SJSA1 (cell line): ENCODE data around the gene EPHB1. TPM values are rescaled to one million over a fixed set of nuclear protein-coding genes. Genes with fewer than 3 reads are reported as not detected.
"Not testable (repeated sequence)": the region's sequence is repeated elsewhere in the genome, so short reads cannot be mapped to it uniquely, and the experiment has no call there.

ENCODE experiments used
- DNase-seq, 2 experiments: peaks; one replicate each; pipeline ENCODE4 v3.0.0-alpha.2; 2015 to 2020; ENCODE audit warnings: low spot score in 2 of 2, low read depth in 1 of 2
- H3K27ac ChIP-seq: fragments of 250-450 bp; sonication (Bioruptor Pico); 2 replicates; pipeline ENCODE4 v1.5.1; 2020; ENCODE audit warnings: mild to moderate bottlenecking, moderate library complexity
- H3K27me3 ChIP-seq: fragments of 250-450 bp; sonication (Bioruptor Pico); replicated peaks from 2 replicates; pipeline ENCODE4 v1.5.1; 2020; ENCODE audit warnings: mild to moderate bottlenecking, moderate library complexity
- H3K36me3 ChIP-seq: fragments of 250-450 bp; sonication (Bioruptor Pico); 2 replicates; pipeline ENCODE4 v1.5.1; 2020; ENCODE audit warnings: mild to moderate bottlenecking
- H3K4me1 ChIP-seq: fragments of 250-450 bp; sonication (Bioruptor Pico); replicated peaks from 2 replicates; pipeline ENCODE4 v1.6.1; 2021; ENCODE audit warnings: mild to moderate bottlenecking
- H3K4me3 ChIP-seq: fragments of 250-450 bp; sonication (Bioruptor Pico); 2 replicates; pipeline ENCODE4 v1.5.1; 2020; ENCODE audit warnings: mild to moderate bottlenecking
- H3K9me3 ChIP-seq: fragments of 250-450 bp; sonication (Bioruptor Pico); replicated peaks from 2 replicates; pipeline ENCODE4 v1.5.1; 2020; ENCODE audit warnings: mild to moderate bottlenecking
- total RNA-seq: library from RNA; depleted of rRNA; stranded (reverse); fragments of >200 nt; shearing (Covaris generic); gene quantifications from 2 replicates; pipeline ENCODE4 v1.2.3, GENCODE V29; 2014

Gene EPHB1
- total RNA-seq, 1 experiment from 2014 or later: not detected

DNA sequence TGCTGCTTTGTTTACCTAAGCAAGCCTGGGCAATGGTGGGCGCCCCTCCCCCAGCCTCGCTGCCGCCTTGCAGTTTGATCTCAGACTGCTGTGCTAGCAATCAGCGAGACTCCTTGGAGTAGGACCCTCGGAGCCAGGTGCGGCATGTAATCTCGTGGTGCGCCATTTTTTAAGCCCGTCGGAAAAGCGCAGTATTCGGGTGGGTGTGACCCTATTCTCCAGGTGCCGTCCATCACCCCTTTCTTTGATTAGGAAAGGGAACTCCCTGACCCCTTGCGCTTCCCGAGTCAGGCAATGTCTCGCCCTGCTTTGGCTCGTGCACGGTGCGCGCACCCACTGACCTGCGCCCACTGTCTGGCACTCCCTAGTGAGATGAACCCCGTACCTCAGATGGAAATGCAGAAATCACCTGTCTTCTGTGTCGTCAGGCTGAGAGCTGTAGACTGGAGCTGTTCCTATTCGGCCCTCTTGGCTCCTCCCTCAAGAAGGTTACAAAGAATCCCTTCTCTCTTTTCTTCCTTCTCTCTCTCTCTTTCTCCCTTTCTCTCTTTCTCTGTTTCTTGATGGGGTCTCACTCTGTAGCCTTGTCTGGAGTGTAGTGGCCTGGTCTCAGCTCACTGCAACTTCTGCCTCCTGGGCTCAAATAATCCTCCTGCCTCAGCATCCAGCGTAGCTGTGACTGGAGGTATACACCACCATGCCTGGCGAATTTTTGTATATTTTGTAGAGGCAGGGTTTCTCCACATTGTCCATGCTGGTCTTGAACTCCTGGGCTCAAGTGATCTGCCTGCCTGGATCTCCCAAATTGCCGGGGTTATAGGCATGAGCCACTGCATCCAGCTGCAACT lies 235.9 kb downstream of the EPHB1 start:
- not testable (repeated sequence) for H3K36me3 ChIP-seq, H3K27me3 ChIP-seq, H3K4me3 ChIP-seq, H3K4me1 ChIP-seq, H3K27ac ChIP-seq, DNase-seq, H3K9me3 ChIP-seq

DNA sequence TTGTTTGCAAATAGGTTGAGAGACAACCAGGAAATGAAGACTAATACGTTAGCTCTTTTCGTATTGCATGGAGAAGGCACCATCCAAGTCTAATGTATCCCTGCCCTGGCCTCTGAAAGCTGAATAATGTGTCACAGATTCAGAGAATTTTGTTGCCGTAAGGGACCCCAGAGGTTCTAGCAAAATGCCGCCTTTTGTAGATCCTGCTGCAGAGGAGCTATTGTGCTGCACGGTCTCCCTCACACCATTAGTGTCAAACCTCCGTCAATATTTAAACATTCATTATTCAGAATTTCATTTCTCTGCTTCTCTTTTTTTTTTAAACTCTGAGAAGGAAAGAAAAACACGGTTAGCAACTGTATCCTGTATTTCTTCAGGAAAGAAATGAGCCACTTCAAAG lies 238.7 kb downstream of the EPHB1 start:
- Histone ChIP-seq H3K27ac (no peak overlapping the region), H3K4me3 (no peak overlapping the region), H3K4me1 (no peaks in the 10 kb centered on the region), H3K27me3 (peaks cover 4% of the 10 kb centered on the region; the same call in 1 of the 2 replicates), H3K9me3 (no peaks in the 10 kb centered on the region), H3K36me3 (no peaks in the 10 kb centered on the region)
- no peak for DNase-seq

DNA sequence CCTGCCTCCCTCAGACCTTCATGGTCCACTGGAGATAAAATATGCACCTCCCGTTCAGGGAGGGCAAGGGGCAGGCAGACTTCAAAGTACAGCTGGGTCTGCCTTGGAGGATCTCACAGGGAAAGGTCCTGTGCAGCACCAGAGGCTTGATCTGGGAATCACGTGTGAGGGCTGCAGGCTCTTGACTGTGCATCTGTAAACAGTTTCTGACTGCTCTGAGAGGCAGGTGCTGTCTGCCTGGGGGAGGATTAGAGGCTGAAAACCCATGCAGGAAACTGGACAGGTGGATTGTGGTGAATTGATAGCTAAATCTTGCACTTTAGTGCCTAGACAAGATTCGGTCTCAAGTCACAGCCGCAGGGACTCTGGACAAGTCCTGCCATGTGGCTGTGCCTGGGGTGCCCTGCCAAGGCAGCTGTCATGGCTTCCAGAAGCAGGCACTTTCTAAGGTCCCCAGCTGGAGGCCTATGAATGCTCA lies 239.3 kb downstream of the EPHB1 start:
- Histone ChIP-seq H3K4me1 (no peaks in the 10 kb centered on the region), H3K4me3 (no peak overlapping the region), H3K9me3 (no peaks in the 10 kb centered on the region), H3K36me3 (no peaks in the 10 kb centered on the region), H3K27ac (no peak overlapping the region), H3K27me3 (peaks cover 4% of the 10 kb centered on the region; the same call in 1 of the 2 replicates)
- DNase-seq: no peak

DNA sequence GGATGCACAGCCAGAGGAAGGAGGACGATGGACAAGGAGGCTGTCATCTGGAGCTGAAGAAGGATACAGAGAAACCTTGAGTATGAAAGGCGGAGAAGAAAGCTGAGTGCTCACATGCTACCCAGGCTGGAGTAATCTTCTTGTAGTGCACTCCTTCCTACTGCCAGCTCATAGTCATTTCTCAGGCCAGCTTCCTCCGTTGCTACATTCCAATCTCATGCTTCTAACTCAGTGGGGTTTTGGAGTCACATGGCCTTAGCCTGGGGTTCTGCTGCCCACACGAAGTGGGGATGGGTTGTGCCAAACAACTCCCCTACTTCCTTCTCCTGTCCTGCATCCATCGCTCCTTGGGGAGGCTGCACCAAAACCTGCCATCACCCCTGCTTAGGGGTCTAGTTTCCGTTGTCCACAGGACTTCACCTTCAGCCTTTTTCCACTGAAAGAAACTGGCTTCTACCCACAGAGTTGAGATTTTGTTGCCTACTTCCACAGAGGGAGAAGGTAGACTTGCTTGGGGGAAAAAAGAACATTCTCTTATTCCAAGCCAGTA lies 239.9 kb downstream of the EPHB1 start:
- no peaks in the 10 kb centered on the region for H3K36me3 ChIP-seq
- peaks cover 4% of the 10 kb centered on the region; the same call in 1 of the 2 replicates for H3K27me3 ChIP-seq
- H3K9me3 ChIP-seq: no peaks in the 10 kb centered on the region
- DNase-seq: no peak
- H3K4me3 ChIP-seq: no peak overlapping the region
- H3K27ac ChIP-seq: no peak overlapping the region
- no peaks in the 10 kb centered on the region for H3K4me1 ChIP-seq

DNA sequence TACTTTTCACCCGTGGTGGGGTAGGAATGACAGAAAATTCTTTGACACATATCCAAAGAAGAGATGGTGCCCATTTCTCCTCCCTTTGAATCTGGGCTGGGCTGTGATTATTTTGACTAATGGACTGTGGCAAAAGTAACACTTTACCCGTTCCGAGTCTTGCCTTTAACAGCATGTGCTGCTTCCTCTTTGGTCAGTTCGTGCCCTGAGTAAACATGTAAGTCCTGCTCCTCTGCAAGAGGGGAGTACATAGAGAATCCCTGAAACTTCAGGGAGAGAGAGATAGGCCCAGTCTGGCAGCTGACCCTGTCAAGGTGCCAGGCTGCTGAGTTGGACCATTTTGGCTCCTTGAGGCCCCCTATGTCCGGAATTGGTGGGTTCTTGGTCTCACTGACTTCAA lies 243.1 kb downstream of the EPHB1 start:
- Histone ChIP-seq H3K27me3 (peaks cover 3% of the 10 kb centered on the region; the same call in 1 of the 2 replicates), H3K9me3 (no peaks in the 10 kb centered on the region), H3K4me1 (no peaks in the 10 kb centered on the region), H3K4me3 (no peak overlapping the region), H3K36me3 (no peaks in the 10 kb centered on the region), H3K27ac (no peak overlapping the region)
- no peak for DNase-seq

DNA sequence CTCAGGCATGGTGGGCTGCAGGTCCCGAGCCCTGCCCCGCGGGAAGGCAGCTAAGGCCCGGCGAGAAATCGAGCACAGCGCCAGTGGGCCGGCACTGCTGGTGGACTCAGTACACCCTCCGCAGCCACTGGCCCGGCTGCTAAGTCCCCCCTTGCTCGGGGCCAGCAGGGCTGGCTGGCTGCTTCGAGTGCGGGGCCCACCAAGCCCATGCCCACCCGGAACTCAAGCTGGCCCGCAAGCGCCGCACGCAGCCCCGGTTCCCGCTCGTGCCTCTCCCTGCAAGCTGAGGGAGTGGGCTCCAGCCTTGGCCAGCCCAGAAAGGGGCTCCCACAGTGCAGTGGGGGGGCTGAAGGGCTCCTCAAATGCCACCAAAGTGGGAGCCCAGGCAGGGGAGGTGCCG lies 244.5 kb downstream of the EPHB1 start:
- H3K4me3 ChIP-seq, DNase-seq, H3K4me1 ChIP-seq, H3K27ac ChIP-seq, H3K36me3 ChIP-seq, H3K27me3 ChIP-seq, H3K9me3 ChIP-seq: not testable (repeated sequence)

DNA sequence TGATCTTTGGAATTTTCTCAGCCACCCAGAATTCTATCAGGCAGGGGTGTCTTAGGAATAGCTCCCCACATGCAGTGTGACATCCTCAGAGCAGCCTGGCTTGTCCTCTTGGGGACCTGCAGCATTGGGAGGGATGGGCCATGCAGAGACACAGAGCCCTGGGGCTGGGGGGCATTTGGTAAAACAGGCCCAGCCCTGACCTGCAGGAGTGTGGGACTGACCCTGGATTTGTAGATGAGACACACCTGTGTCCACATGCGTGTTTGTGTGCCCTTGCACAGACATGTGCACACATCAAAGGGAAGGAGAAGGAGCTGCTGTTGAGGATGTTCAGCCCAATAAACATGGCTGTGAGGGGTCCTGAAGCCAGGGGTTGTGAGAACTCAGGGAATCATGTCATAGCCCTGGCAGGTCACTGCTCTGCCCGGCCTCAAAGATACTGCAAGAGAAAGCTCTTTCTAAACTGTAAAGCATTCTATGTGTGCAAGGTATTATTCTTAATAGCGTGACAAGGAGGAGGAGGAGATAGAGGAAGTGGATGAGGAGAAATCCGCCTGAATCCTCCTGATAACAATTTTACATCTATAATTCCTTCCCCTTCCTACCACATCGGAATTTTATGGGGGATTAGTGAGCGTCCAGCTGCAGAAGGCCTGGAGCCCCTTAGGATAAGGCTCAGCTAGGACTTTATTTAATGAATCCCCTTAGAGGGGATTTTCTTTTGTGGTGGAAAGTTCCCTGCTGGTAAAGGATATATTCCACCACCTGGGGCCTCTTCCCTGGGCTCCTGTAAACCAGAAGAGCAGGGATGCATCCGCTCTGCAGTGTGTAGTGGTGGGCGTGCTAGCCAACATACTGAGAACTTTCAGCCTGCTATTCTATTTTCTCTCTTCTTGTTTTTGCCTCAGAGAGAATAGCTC lies 245.5 kb downstream of the EPHB1 start:
- Histone ChIP-seq H3K27me3 (peaks cover 3% of the 10 kb centered on the region), H3K9me3 (no peaks in the 10 kb centered on the region), H3K27ac (no peak overlapping the region), H3K36me3 (no peaks in the 10 kb centered on the region), H3K4me1 (no peaks in the 10 kb centered on the region), H3K4me3 (no peak overlapping the region)
- DNase-seq: no peak

DNA sequence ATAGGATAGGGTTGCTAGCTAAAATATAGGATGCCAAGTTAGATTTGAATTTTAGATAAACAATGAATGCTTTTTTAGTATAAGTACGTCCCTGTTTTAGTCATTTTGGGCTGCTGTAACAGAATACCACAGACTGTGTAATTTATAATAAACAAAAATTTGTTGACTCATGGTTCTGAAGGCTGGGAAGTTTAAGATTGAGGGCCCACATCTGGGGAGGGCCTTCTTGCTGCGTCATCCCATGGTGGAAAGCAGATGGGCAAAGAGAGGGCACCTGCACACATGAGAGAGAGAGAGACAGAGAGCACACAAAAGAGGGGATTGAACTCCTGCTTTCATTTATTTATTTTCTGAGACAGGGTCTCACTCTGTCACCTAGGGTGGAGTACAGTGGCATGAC lies 246.5 kb downstream of the EPHB1 start:
- Histone ChIP-seq H3K9me3 (no peaks in the 10 kb centered on the region), H3K4me1 (no peaks in the 10 kb centered on the region), H3K4me3 (no peak overlapping the region), H3K27ac (no peak overlapping the region), H3K27me3 (peaks cover 3% of the 10 kb centered on the region), H3K36me3 (no peaks in the 10 kb centered on the region)
- DNase-seq: no peak

DNA sequence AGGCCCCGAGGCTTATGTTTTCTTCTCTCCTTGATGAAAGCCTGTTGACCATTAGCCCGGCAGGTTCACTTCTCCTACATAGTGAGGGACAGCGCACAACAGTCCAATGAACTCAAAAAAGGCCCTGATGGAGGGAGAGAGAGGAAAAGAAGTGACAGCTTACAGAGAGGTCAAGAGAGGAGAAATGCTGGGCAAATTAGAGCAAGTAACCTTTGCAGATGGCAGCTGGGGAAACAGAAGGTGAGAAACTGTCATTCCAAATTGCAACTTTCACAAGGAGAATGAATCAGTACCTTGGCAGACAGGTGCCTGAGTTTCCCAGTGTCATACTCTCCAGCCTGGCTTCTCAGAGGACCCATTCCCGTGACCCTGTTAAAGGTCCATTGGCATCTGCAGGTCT lies 252.0 kb downstream of the EPHB1 start:
- Histone ChIP-seq H3K36me3 (no peaks in the 10 kb centered on the region), H3K4me3 (no peak overlapping the region), H3K9me3 (no peaks in the 10 kb centered on the region), H3K4me1 (no peaks in the 10 kb centered on the region), H3K27me3 (peaks cover 3% of the 10 kb centered on the region), H3K27ac (no peak overlapping the region)
- DNase-seq: no peak

DNA sequence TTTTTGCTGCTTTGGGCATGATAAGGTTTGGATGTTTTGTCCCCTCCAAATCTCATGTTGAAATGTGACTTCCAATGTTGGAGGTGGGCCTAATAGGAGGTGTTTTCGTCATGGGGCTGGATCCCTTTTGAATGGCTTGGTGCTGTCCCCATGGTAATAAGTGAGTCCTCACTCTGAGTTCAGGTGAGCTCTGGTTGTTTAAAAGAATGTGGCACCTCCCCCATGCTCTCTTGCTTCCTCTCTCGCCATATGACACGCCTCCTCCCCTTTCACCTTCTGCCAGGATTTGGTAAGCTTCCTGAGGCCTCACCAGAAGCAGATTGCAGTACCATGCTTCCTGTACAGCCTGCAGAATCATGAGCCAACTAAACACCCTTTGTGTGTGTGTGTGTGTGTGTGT lies 255.5 kb downstream of the EPHB1 start:
- Histone ChIP-seq H3K27me3 (0 out of 2 replicates have a peak, but pooled peaks cover under 1% of the 10 kb centered on the region), H3K4me1 (no peaks in the 10 kb centered on the region), H3K36me3 (no peaks in the 10 kb centered on the region), H3K4me3 (no peak overlapping the region), H3K9me3 (no peaks in the 10 kb centered on the region), H3K27ac (no peak overlapping the region)
- DNase-seq: no peak

DNA sequence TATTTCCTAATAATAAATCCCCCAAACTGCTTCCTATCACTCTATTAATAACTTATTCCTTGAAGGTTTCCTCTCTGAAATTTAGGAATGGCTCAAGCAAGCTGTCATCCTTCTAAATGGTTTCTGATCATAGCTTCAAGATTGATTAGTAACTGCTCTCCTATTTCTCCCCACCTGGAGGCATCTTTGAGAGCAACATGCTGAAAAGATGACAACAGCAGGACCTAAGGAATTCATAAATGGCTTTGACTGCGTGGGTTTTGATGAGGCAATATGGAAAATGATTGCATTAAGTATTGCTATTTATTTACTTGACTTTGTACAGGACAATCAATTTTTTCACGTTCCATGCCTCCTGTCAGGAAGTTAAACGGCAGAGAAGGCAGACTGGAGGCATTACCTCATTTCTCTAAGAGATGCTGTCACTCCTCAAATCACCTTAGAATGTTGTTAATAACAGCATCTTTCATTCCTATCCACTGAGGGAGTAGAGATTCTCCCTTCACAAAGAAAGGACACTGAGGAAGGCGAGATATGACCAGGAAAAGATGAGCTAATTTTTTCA lies 256.4 kb downstream of the EPHB1 start:
- H3K27me3 ChIP-seq: no peaks in the 10 kb centered on the region
- no peaks in the 10 kb centered on the region for H3K4me1 ChIP-seq
- H3K4me3 ChIP-seq: no peak overlapping the region
- H3K36me3 ChIP-seq: no peaks in the 10 kb centered on the region
- H3K27ac ChIP-seq: no peak overlapping the region
- no peaks in the 10 kb centered on the region for H3K9me3 ChIP-seq
- no peak for DNase-seq

DNA sequence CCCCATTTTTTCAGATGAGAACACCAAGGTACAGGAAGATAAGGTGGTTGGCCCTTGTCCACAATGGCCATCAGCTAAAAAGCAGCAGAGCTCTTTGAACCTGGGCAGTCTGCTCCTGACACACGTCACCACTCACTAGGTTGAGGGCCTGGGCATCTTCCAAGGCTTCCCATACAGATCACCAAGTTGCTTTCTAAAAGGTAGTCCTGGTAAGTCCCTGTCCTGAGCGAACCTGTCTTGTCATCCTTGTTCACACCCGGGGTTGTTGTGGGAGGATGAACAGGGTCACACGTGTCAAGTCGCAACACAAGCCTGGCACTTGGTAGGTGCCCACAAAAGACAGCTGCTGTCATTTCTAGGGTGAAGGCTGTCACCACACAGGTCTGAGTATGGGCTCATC lies 260.4 kb downstream of the EPHB1 start:
- H3K4me1 ChIP-seq: no peaks in the 10 kb centered on the region
- H3K27me3 ChIP-seq: no peaks in the 10 kb centered on the region
- no peaks in the 10 kb centered on the region for H3K36me3 ChIP-seq
- no peak overlapping the region for H3K27ac ChIP-seq
- DNase-seq: no peak
- H3K4me3 ChIP-seq: no peak overlapping the region
- no peaks in the 10 kb centered on the region for H3K9me3 ChIP-seq

DNA sequence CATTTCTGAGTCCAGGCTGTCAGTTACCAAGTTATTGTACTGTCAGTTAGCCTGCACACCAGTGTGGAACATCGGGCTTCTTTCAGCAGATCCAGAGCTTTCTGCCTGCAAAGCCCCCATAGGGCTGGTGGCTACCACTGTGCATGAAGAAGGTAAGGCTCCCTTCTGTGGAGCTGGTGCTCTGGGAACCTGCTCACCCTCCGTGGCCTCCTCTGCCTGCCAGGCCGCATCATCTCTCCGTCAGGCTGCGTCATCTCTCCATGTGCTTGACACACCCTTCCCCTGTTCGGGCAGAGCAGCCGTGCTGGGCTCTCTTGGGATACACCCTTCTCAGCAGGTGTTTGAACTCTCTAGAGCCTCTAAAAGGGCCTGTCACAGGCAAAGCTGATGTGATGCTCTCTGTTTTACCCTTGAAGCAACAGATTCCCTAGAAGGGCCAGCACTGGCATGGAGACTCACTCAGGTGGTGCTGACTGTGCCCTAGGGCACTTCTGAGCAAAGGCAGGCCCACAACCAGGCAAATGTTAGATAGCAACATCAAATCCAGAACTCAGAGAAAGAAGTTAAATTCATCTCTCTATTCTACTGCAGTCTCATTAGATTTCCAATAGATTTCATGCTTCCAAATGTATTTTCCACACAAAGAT lies 261.1 kb downstream of the EPHB1 start:
- Histone ChIP-seq H3K36me3 (no peaks in the 10 kb centered on the region), H3K27ac (no peak overlapping the region), H3K27me3 (no peaks in the 10 kb centered on the region), H3K4me3 (no peak overlapping the region), H3K4me1 (no peaks in the 10 kb centered on the region), H3K9me3 (no peaks in the 10 kb centered on the region)
- DNase-seq: no peak
